PC-3 (cell line): ENCODE data around the gene APOA4.

Source experiments
- EZH2 ChIP-seq: fragments of 300-600 bp; sonication (generic); IDR thresholded peaks from one replicate; pipeline ENCODE4 v1.6.1; 2017; ENCODE audit warnings: antibody characterized with exemption, mild to moderate bottlenecking, low read length; ENCODE audit not compliant: unreplicated experiment
- TF ChIP-seq, protein P1 (sequence below): fragments of 300-600 bp; sonication (generic); conservative IDR thresholded peaks from 2 replicates; pipeline ENCODE4 v1.5.1; 2017; ENCODE audit warnings: antibody characterized with exemption, low read depth, mild to moderate bottlenecking, low read length

DNA sequence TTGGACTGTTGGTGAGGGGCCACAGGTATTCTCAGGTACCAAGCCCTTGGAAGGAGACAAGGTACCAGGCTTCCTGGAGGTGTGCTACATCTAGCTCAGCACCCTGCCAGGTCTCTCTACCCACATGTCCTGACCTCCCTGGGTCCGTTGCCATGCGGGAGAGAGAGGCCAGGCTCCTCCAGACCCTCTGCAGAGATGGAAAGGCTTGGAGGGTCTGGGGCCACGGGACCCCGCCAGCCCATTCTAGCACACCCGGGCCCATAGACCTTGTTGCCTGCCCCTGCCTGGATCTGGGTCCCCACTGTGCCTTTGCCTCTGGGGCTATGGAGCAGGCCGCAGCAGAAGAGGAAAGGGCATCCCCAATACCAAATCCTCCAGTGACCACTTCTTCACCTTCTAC lies 4.4 kb upstream of the APOA4 start:
- TF ChIP-seq, protein P1, sequence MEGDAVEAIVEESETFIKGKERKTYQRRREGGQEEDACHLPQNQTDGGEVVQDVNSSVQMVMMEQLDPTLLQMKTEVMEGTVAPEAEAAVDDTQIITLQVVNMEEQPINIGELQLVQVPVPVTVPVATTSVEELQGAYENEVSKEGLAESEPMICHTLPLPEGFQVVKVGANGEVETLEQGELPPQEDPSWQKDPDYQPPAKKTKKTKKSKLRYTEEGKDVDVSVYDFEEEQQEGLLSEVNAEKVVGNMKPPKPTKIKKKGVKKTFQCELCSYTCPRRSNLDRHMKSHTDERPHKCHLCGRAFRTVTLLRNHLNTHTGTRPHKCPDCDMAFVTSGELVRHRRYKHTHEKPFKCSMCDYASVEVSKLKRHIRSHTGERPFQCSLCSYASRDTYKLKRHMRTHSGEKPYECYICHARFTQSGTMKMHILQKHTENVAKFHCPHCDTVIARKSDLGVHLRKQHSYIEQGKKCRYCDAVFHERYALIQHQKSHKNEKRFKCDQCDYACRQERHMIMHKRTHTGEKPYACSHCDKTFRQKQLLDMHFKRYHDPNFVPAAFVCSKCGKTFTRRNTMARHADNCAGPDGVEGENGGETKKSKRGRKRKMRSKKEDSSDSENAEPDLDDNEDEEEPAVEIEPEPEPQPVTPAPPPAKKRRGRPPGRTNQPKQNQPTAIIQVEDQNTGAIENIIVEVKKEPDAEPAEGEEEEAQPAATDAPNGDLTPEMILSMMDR, result no peak
- TF ChIP-seq EZH2, result no peak
